T-helper 22 cell (primary cell): ENCODE results near the gene UPK3A.
"Not testable (repeated sequence)": the region's sequence is repeated elsewhere in the genome, so short reads cannot be mapped to it uniquely, and the experiment has no call there.

Experiments
- DNase-seq: peaks from one replicate; pipeline ENCODE4 v3.0.0-alpha.2; 2020; ENCODE audit warnings: low read depth

Gene UPK3A

DNA sequence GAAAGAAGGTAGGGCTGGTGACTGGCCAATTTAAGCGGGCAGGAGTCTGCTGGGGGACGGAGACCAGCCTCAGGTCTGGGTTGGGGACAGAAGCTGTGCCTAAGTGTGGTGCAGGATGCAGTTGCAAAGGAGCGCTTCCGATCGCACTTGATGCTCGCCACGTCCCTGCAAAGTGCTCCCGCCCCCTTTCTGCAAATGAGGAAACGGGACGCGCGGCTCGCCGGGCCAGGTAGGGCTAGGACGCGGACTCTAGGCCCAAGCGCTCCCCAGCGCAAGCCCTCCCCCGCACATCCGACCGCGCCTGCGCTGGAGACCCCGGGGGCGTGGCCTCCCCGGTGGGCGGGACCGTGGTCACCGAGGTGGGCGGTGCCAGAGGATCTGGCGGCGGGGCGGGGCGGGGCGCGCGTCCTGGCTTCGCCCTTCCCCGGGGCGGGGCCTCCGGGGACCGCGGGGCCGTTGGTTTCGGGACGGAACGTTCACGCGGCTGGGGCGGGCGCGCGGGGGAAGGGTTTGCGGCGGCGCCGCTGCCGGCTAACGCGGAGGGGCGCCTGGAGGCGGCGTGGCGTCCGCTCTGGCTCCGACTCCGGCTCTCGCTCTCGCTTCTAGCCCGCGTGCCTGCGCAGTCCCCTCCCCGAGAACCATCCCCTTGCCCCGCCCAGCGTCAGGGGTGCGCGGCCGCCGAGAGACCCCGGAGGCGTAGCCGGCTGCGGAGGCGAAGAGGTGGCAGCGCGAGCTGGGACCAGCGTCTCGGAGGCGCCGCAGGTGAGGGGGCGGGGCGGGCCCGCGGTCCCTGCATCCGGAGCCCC lies 24.9 kb downstream of the UPK3A start, which contains the start of gene FAM118A:
FAM118A (plus strand) TSS at position 513 of the 806 bp plus-strand sequence. CDS start 12,446 bp downstream, outside the sequence.
- peak; percentile 84 for DNase-seq

DNA sequence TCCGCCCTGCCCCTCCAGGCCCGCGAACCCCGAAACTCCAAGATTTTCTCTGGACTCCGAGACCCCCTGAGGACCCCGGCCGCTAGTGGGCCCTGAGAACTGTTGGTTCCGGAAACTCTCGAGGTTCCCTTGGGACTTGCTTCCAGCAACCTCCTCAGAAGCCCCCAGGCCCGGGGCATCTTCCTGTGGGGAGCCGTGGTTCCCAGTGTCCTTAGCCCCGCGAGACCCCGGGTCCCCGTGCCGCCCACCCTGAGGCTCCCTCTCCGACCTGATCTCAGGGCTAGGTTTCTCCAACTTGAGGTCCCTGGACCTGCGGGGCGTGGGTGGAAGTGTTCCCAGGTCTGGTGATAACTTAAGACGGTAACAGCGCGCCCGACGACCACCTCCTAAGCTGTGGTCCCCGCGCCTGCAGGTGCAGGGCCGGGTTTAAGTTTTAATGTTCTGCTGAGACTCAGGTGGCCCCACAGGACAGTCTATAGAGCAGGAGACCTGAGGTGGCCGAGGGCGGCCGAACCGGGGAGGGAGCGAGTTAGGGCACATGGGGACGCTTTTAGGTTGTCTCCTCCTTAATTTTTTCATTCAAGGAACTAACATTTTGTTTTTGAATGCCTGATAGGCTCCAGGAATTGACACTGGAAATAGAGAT lies 25.7 kb downstream of the UPK3A start:
- DNase-seq, result no peak

DNA sequence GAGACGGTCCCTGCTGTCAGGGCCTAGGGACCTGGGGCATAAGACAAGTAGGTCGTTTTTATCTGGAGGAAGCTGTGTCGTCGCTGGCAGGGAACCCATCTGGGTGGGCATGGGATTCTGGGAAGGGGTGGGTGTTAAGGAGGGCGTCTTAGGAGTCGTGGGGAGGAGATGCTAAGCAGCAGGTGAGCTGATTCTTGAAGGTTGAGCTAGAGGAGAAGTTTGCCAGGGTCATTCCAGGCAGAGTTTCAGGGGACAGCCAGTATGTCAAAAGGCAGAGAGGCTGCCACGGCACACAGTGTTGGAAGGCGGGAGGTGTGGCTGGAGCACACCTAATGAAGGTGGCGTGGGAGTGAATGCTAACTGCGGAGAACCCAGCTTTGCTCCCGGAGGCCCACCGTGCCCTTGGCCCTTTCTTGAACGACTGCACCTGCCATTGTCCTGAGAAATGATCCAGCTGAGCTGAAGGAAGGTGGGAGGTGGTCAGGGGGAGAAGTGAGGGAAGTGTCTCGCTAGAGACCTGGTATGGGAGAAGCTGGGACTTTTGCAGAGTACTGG lies 26.3 kb downstream of the UPK3A start:
- no peak for DNase-seq

DNA sequence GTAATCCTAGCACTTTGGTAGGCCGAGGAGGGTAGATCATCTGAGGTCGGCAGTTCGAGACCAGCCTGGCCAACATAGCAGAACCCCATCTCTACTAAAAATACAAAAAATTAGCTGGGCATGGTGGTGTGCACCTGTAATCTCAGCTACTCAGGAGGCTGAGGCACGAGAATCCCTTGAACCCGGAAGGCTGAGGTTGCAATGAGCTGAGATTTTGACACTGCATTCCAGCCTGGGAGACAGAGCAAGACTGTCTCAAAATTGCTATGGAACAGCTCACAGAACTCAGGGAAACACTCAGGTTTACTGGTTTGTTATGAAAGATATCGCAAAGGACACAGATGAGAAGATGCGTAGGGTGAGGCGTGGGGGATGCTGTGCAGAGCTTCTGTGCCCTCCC lies 27.7 kb downstream of the UPK3A start:
- DNase-seq, result no peak

DNA sequence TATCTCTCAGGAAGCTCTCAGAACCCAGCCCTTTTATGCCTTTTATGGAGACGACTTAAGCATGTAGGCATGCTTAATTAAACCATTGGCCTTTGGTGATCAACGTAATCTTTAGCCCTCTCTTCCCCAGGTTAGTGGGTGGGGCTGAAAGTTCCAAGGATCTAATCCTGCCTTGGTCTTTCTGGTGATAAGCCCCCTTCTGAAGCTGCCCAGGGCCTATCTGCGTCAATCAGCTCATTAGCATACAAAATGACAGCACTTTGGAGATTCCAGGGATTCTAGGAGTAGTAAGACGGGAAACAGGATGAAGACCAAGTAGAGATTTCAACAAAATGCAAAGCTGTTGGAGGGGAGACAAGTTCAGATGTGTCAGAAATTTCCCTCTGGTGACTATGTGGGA lies 28.1 kb downstream of the UPK3A start:
- DNase-seq, result no peak

DNA sequence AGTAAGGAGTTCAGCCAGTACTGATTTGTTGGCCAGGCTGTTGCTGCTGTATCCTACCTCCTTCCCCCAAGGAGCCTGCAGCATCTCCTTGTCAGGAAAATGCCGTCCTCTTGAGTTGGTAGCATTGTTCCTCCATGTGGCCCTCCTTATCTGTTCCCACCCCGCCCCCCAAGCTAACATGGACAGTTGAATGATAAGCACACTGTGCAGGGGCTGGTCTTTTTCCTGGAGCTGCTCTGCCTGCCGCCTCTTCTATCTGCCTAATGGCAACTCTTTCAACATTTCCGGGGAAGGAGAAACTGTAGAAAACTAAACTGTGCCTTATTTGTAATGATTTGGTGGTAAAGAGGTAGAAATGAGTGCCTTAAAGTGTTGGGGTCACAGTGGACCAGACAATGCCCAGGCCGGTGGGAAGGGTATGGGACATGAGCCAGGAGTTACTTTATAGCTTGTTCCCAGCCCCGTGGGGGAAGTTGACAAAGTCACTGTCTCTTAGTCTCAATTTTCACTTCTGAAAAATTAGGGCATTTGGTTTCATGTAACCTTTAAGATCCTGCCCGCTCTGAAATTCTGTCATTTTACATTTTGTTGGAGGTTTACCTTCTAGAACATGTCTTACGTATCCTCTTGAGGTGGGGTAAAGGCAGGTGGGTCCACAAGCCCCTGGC lies 29.4 kb downstream of the UPK3A start:
- DNase-seq, result no peak

DNA sequence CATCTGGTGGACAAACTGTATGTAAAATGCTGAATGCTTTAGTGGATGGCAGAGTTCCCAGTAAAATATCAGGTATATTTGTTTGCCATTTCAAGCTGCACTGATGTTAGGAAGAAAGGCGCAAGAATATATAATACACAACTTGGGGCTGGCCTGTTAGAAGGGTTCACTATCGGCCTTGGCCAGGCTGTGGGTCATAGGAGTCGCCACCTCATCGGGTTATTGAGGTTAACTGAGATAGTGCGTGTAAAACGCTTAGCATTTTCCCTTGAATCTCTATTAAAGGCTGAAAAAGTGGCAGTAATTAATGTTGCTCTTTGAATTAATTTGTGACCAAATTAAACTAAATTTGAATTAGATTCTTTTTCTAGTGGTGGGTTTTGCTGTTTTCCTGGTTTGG lies 30.0 kb downstream of the UPK3A start:
- DNase-seq, result no peak

DNA sequence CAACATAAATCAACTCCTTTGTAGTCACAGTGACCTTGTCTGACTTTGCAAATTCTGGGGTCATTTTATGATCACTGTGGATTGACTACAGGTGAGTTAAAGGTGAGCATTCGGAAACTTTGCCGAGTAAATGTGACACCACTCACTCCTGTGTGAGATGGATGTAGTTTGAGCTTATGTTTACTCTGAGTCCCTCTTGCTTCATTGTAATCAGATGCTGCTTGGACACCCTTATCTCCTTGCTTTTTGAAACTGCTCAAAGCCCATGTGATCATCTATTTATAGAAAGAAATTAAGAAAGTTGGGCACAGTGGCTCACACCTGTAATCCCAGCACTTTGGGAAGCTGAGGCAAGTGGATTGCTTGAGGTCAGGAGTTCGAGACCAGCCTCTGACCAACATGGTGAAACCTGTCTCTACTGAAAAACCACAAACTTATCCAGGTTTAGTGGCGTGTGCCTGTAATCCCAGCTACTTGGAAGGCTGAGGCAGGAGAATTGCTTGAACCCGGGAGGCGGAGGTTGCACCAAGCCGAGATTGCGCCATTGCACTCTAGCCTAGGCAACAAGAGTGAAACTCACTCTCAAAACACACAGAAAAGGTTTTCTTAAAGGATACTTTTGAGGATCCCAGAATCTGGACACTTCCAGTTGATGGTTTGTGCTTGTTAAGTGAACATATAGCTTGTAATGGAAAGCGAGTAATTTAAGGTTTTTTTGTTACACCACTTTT lies 32.2 kb downstream of the UPK3A start:
- DNase-seq, result no peak

DNA sequence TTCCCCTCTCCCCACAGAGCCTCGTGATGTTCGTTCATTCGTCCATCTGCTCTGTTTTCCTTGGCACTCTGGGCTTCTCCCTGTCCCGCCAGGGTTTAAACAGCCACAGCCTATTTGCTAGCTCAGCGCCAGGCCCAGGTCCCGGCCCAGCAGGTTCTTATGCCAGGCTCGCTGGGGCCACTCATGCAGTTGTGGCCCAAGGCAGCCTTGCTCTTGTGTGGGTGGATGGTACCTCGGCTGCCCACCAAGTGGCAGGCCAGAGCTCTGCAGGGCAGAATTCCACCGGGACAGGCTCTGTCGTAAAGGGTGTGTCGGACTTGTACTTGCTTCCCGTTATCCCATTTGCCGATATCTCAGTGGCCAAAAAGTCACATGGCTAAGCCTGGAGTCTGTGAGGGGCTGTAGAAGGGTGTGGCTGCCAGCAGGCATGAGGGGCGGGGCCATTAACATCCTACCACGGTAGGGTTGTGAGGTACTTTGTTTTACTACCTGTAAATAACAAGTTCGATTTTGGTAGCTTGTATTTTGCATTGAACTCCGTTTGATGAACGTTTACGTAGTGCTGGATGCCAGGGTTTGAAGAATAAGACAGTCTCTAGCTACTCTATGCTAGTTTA lies 32.9 kb downstream of the UPK3A start:
- no peak for DNase-seq

DNA sequence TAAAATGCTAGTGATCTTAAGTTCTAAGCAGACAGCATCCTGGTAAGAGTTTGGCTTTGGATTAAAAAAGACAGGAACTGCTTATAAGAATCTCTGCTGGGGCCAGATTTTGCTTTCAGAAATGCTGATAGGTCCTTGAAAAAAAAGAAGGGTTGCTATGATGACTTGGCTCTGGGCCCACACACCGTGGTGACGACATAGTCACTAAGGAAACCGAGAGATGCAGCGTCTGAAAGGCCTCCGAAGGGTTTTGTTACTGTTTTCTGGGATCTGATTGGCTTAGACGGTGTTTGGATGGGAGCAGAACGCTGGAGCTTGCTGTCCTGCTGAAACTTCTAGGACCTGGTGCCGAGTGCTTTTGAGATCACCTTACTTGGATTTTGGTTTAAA lies 33.4 kb downstream of the UPK3A start:
- DNase-seq, result peak; percentile 83

DNA sequence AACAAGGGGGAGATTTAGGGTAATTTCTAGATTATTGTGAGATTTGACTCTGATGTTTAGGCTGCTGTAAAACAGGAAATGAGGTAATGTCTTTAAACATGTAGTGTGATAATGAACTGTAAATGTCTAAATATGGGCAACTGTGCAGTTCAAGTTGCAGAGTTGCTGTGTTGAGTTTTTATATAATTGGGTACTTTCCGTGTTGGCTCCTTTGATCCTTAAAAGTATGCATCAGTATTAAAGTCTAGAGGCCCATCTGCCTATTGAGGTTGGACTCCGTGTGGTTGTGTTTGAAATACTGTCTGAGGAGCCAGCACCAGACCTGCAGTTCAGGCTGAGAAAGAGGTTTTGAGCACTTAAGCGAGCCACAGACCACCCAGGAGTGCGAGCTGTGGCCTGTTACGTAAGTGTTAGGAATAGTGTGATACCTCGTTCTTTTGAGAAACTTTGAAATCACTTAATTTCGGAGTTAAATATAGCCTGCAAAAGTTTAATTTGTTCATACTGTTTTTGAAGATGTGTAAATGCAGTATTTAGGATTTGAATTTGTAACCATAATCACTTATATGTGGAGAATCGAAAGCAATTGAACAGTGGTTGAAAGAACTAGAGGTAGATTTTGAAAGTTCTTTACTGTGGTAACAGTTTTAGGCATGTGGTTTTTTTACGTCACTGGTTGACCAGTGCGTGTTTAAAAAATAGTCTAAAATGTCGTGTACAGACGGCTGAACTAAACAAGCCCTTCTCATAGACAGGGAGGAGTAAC lies 34.0 kb downstream of the UPK3A start:
- DNase-seq, result peak; percentile 65

DNA sequence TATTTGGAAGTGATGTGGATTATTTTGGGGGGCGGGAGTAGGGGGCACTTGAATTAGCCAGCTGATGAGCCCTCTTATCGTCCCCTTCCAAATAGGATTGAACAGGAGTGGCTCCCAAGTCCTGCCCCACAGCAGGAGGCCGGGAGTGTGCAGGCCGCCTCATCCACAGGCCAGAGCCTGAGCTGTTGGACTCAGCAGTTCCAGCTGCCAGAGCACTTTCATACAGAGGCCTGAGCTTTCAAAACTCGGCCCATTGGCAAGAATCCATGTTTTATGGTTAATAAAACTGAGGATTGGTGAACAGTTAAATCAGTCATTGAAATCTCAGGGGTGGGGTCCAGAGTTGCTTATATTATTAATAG lies 34.6 kb downstream of the UPK3A start:
- DNase-seq, result no peak

DNA sequence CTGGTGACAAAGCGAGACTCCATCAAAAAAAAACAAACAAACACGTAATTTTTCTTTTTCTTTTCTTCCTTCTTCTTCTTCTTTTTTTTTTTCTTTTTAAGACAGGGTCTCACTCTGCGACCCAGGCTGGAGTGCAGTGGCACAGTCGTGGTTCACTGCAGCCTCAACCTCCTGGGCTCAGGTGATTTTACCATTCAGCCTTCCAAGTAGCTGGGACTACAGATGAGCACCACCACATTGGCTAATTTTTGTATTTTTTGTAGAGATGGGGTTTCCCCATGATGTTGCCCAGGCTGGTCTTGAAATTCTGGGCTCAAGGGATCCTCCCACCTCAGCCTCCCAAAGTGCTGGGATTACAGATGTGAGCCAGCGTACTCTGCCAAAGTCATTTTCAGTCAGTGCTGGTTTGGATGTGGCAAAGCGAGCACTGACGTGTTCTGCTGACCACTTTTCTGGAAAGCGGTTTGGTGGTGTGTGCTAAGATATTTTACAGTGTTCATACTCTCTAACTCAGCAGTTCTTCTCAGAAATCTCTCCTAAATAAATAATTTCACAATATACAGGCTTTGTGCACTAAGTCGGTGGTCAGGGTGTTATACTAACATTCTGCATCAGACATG lies 35.7 kb downstream of the UPK3A start:
- no peak for DNase-seq

DNA sequence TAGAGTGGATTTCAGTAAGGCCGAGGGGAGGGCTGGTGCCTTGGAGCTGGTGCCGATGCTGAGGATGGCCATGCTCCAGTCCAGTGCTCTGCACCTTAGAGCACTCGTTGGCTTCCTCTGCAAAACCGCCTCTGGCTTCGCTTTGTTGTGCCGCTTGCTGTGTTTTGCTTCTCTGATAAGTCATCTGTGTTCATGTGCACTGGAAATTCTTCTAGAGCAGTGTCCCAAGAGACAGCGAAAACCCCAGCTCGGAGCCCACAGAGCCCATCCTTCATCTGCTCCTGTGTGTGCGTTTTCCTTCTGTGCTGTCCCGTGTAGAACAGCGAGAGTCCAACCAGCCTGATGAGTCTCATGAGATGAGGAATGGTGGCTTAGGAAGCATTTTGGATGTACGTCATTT lies 37.1 kb downstream of the UPK3A start:
- DNase-seq, result no peak

DNA sequence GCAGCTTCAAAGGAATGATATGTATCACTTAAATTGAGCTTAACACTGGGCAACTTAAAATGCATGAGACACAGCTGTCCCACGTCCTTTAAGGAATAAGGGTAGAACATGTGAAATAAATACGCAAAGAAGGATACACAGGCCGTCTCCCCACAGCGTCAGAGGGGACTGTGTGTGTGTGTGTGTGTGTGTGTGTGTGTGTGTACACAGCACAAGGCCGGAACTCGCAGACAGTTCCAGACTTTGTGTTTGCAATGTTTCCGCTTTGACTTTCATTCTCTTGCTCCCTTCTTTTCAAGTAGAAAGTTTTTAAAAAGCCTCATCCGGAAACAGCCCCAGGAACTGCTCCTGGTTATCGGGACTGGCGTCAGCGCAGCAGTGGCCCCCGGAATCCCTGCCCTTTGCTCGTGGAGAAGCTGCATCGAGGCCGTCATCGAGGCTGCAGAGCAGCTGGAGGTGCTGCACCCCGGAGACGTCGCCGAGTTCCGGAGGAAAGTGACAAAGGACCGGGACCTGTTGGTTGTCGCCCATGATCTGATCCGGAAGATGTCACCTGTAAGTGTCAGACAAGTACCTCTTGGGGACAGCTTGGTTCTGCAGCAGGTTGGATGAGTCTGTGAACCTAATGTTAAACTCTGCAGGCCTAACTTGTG lies 38.2 kb downstream of the UPK3A start:
- DNase-seq, result no peak

DNA sequence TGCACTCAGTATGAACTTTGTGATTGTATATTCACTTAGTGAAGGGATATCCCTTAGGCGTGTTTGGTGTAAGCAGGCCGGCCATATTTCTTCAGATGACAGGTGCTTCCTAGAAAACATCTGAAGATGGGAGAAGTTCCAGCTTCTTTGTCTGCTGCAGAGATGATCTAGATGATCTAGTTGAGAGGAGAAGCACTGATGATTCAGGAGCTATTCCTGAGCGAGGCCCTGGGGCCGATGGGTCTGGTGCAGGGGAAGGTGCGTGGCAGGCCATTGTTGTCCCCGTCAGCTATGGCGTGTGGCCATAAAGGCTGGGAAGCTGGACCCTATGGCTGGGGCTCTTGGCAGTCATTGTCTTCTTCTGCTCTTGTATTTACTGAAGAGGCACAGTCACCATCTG lies 38.9 kb downstream of the UPK3A start:
- DNase-seq, result no peak

DNA sequence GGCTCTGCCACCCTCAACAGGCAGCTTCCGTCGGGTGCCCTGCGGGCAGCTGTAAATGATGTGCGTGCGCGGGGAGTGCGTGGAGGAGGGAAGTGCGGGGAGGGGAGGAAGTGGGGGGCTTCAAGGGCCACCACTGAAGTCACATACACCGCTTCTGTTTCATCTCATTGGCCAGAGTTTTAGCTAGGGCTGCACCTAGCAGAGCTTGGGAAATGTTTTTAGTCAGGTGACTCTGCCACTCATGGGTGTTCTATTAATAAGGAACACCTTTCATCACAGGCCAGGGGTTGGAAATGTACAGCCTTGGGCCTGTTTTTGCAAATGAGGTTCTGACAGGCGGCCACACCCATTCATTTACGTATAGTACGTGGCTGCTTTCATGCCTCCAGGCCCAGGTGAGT lies 39.6 kb downstream of the UPK3A start:
- DNase-seq, result no peak

DNA sequence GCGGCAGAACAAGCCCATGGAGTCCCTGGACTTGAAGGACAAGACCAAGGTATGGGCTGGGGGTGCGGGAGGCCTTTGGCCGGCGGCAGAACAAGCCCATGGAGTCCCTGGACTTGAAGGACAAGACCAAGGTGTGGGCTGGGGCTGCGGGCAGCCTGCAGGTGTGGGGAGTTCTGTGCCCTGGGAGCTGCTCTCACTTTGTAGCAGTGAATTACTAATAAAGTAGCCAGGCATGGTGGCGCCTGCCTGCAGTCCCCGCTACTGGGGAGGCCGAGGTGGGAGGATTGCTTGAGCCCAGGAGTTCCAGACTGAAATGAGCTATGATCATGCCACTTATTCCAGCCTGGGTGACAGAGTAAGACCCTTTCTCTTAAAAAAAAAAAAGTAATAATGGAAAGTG lies 43.5 kb downstream of the UPK3A start:
- not testable (repeated sequence) for DNase-seq

DNA sequence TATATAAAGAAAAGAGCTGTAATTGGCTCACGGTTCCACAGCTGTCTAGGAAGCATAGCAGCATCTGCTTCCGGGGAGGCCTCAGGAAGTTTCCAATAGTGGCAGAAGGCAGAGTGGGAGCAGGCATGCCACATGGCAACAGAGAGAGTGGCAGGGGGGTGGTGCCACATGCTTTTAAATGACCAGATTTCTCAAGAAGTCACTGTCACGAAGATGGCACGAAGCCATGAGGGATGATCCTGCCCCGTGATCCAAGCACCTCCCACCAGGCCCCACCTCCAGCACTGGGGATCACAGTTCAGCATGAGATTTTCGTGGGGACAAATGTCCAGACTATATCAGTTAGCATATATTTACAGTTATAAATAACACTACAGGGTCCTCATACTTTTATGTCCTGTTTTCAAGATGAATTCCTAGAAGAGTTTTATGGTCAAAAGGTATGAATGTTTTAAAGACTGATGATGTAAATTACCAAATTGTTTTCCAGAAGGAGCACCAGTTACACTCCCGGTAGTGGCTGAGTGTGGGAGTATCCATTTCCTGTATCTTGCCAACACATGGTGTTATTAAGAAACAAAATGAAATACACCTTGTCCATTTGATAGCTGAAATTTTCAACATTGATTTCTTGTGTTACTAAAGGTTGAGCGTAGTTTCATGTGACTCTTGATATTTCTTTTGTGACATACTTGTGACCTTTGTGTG lies 44.2 kb downstream of the UPK3A start:
- DNase-seq, result no peak
